Stimulated activated CD8-positive, alpha-beta memory T cell treated with anti-CD3 and anti-CD28 coated beads, Interleukin-12 subunit alpha, Interleukin-12 subunit beta, amount 100 ng/mL, for 1 hour (primary cell): ENCODE measurements around the gene BORCS8.
"Not testable (repeated sequence)": the region's sequence is repeated elsewhere in the genome, so short reads cannot be mapped to it uniquely, and the experiment has no call there.

Source experiments
- DNase-seq: peaks from one replicate; pipeline ENCODE4 v3.0.0-alpha.2; 2020; ENCODE audit warnings: low read depth

Gene BORCS8

DNA sequence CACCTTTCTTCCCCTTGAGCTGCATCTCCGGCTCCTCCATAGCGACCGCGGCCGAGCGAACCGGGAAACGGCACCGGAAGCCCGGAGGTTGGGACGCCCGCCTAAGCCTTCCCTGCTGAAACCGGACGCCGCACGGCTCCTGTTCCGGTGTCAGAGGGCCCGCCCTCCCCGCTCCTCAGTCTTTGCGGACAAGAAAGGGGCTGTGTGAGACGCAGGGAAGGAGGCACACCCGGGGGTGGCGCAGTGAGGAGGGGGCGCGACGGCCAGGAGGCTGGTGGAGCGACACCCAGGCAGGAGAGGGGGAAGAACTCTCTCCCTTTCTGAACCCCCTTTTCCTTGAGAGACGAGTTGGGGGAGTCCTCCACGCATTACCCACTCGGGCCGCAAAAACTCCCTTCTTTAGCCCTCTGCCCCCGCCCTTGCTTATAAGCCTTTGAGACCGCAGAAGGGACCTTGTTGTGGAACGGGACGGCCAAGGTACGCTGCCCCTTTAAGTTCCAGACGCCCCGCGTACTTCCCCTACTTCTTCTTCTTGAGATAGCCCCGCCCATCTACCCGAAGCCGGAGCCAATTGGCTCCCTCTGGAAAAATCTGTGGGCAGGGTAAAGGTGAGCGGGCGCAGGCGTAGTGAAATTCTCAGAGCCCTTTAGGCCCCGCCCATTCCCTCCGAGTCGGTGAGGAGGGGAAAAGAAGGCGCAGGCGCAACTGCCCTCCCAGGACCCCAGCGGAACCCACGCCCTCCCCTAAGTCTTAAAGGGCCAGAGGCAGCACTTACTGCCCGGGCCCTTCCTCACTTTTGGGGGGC lies at the start of gene BORCS8, which contains the start of gene RFXANK:
Gene BORCS8, minus strand, starts transcription at position 75 of the 805 bp plus-strand sequence. Its CDS starts 35 bp downstream, at position 40.
Gene RFXANK, plus strand, starts transcription at position 181 of the 805 bp plus-strand sequence. CDS start 1,689 bp downstream, outside the sequence.
- DNase-seq: peak; percentile 99

DNA sequence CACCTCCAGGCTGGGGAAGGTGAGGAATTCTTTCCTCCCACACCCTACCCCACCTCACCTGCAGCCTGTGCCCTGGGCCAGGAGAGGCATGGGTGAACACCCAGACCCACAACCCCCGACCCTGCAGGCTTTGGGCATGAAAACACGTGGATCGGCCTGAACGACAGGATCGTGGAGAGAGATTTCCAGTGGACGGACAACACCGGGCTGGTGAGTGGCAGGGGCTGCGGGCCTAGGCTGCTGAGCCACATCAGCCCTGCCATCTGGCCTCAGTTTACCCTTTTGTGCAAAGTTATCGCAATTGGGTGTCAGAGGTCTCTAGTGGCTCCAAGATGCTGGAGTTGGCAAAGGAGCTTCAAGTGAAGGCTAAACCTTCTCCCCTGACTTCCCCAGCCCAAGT lies 48.5 kb upstream of the BORCS8 start:
- DNase-seq: no peak

- no peak for DNase-seq
Observed at GRCh38 chr19:19239675-19240074, 47.7 kb upstream of the BORCS8 start.

GRCh38 chr19:19238126-19238894 lies 46.4 kb upstream of the BORCS8 start:
- no peak for DNase-seq

GRCh38 chr19:19236173-19236572 lies 44.2 kb upstream of the BORCS8 start:
- no peak for DNase-seq

GRCh38 chr19:19234220-19234816 lies 42.4 kb upstream of the BORCS8 start:
- no peak for DNase-seq

DNA sequence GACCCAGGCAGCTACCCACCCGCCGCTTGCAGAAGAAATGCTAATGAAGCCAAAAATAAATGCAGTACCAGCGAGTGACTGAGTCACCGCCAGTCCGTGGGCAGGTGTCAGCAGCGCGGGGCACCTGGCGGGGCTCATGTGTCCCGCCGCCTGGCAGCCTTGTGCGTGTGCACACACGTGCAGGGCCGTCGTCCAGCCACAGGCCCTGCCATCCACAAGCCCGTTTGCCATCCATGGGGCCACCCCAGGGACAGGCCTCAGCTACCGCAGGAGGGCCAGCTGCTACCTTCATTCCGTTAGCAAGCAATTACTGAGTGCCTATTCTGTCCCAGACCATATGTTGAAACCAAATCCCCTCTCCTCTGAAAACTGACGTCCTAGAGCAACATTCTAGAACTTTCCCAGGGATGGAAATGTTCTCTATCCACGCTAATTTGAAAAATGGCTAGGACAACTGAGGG lies 40.3 kb upstream of the BORCS8 start:
- no peak for DNase-seq

GRCh38 chr19:19230999-19231398 lies 39.0 kb upstream of the BORCS8 start:
- no peak for DNase-seq

DNA sequence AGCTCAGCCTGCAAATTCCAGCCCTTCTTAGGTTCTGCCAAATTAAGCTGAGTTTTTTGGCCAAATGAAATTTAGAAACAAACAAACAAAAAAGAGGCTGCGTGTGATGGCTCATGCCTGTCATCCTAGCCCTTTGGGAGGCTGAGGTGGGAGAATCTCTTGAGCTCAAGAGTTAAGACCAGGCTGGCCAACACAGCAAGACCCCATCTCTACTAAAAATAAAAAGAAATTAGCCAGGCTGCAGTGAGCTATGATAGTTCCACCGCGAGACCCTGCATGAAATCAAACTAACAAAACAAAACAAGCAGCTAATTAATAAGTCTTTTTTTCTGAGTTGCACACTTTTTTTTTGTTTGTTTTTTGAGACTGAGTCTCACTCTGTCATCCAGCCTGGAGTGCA lies 37.7 kb upstream of the BORCS8 start:
- no peak for DNase-seq

- DNase-seq: no peak
Observed at GRCh38 chr19:19227217-19227616, 35.3 kb upstream of the BORCS8 start.

- no peak for DNase-seq
Observed at GRCh38 chr19:19226663-19227062, 34.7 kb upstream of the BORCS8 start.

DNA sequence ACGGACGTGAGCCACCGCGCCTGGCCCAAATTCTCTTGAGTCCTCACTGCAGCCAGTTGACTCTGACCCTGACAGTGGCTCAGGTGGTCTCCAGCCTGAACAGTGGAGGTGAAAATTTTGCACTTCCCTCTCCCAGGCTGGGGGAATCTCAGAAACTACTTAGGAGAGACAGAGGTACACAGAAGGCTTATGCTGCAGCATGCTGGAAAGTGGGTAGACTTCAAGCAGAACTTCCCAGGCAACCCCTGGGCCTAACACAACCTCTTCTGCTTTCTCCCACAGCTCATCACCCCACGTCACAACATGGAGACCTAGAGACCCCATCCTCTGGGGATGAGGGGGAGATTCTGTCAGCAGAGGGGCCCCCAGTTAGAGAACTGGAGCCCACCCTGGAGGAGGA lies 34.3 kb upstream of the BORCS8 start:
- no peak for DNase-seq

- DNase-seq: peak; percentile 62
Observed at GRCh38 chr19:19224852-19225494, 33.0 kb upstream of the BORCS8 start.

GRCh38 chr19:19224150-19224851 lies 32.3 kb upstream of the BORCS8 start:
- no peak for DNase-seq

DNA sequence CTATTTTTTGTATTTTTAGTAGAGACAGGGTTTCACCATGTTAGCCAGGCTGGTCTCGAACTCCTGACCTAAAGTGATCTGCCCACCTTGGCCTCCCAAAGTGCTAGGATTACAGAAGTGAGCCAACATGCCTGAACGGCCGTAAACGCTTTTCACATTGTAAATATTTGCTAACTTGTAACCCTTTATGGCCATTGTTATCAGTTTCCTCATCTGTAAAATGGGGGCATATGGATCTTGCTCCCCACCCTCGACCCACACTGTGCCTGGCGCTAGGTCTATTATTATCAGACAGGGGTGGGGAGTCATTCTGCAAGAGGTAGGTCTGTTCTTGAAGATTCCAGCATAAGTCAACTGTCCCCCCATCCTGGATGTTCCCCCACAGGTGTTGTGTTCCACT lies 31.7 kb upstream of the BORCS8 start:
- no peak for DNase-seq

DNA sequence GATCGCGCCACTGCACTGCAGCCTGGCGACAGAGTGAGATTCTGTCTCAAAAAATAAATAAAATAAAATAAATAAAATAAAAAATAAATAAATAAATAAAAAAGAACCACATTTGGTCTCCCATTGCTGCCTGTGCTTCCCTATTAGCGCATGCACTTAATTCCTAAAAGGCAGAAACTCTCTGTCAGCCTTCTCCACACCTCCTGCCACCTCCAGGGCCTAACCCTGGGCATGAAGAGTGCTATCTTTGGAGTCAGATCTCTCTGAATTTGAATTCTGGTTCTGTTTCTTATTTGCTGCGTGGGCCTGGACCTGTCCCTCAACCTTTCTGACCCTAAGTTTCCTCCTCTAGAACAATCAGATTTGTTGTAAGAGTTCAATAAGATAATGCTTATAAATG lies 31.1 kb upstream of the BORCS8 start:
- no peak for DNase-seq

- DNase-seq: not testable (repeated sequence)
Observed at GRCh38 chr19:19221000-19221399, 29.0 kb upstream of the BORCS8 start.

GRCh38 chr19:19218911-19219310 lies 27.0 kb upstream of the BORCS8 start:
- no peak for DNase-seq

GRCh38 chr19:19217099-19217498 lies 25.1 kb upstream of the BORCS8 start:
- no peak for DNase-seq

DNA sequence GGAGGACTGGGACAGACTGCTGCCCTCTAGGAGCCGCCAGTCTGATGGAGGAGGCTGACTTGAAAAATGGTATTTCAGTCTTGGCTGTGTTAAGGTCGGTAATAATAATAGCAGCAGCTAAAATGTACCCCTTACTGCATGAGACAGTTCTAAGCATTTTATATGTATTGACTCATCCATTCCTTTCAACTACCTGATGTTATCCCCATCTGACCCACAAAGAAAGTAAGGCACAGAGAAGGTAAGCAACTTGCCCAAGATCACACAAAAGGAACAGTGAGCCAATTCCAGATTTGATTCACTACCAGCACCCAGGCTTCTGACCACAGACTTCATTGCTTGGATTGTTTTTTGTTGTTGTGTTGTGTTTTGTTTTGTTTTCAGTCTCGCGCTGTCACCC lies 23.8 kb upstream of the BORCS8 start:
- no peak for DNase-seq

- no peak for DNase-seq
Observed at GRCh38 chr19:19214892-19215291, 22.9 kb upstream of the BORCS8 start.

- no peak for DNase-seq
Observed at GRCh38 chr19:19214159-19214490, 22.2 kb upstream of the BORCS8 start.
